ENCODE results near the gene ZIC5. TPM values are rescaled to one million over a fixed set of nuclear protein-coding genes. Genes with fewer than 3 reads are reported as not detected.

Gene ZIC5
- total RNA-seq, 1 experiment from 2014 or later = not detected

- Histone ChIP-seq H3K27me3 (ENCODE audit: low read length) (no peaks in the 10 kb centered on the region), H3K27ac (ENCODE audit: low read length) (no peak overlapping the region), H3K4me2 (ENCODE audit: low read depth, low read length, poor library complexity, severe bottlenecking) (no peak overlapping the region), H2AFZ (ENCODE audit: low read length) (no peak overlapping the region), H3K79me2 (ENCODE audit: low read length) (no peaks in the 10 kb centered on the region), H3K36me3 (ENCODE audit: insufficient read depth, low read length) (no peaks in the 10 kb centered on the region), H3K9me2 (replicated peaks; ENCODE audit: insufficient read depth, low read length) (no peaks in the 10 kb centered on the region), H3K9me3 (ENCODE audit: low read length) (no peaks in the 10 kb centered on the region), H3K4me3 (ENCODE audit: low read length) (no peak overlapping the region), H3K9ac (ENCODE audit: low read length) (no peak overlapping the region), H4K20me1 (ENCODE audit: insufficient read depth, low read depth, low read length) (no peaks in the 10 kb centered on the region), H3K4me1 (ENCODE audit: low read length) (peaks cover 17% of the 10 kb centered on the region)
- DNase-seq = no peak
Measured at GRCh38 chr13:99994638-99995020, 23.1 kb upstream of the ZIC5 start.

DNA sequence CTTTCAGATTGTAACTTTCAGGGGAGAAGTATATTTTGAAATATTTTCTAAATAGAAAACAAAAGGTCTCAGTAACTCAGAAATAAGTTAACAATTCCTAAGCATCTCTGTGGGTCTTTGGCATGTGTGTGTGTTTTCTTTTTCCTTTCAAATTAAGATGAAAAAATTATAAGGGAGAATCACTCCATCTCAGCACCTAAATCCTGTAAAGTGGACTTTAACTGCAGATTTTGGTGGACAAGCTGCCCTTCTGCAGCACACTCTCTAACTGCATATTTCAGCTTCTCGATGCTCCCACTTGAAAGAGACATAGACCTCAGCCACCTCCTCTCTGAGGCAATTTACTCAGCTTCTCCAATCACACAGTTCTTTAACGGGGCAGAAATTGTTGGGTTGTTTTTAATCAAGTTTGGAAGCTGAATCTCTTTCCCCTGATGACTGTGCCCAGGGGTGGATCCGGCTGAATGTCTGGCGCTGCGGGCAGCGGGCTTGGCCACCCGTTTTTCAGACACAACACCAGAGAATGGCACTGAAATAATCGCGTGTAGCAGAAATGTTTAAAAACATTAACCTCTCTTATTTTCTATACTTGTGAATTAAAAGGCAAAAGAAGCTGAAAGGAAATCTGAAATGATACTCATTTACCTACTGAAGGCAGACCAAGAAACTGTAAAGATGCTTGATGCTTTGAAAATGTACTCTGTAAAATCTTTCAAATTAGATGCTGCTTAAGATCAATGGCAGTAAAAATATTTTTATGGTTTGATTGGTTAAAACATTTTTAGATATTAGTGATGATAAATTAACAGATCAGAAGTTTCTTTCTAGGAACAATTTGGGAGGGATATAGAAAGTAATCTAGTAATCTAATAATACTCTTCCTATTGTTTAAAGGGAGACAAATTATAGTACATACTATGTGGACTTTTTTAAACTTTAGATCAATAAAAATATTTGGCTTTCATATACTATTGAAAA lies 22.4 kb upstream of the ZIC5 start:
- DNase-seq = no peak
- H2AFZ ChIP-seq (ENCODE audit: low read length) = peak overlapping the region; percentile 35; the same call in 1 of the 2 replicates

DNA sequence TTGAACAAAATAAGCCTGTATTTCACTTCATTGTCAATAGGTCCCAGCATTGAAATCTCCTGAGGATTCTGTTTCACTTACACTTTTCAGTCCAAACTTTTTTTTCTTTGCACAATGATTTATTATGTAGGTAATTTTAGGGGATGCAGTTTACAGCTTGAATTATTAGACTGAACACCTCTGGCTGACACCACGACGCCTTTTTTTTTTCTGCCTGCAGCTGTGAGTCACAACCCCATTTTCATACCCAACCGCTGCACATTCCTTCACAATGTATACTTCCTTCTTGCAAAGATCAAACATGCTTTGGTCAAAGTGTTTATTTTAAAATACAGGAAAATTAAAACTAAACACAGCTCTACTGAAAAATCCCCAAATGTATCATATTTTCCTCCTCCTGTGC lies 21.4 kb upstream of the ZIC5 start:
- Histone ChIP-seq H3K4me3 (ENCODE audit: low read length) (no peak overlapping the region), H3K9ac (ENCODE audit: low read length) (no peak overlapping the region), H3K36me3 (ENCODE audit: insufficient read depth, low read length) (no peaks in the 10 kb centered on the region), H3K4me1 (ENCODE audit: low read length) (peaks cover 17% of the 10 kb centered on the region), H3K9me3 (ENCODE audit: low read length) (no peaks in the 10 kb centered on the region), H3K4me2 (ENCODE audit: low read depth, low read length, poor library complexity, severe bottlenecking) (peak overlapping the region; percentile 33), H3K27ac (ENCODE audit: low read length) (no peak overlapping the region), H3K79me2 (ENCODE audit: low read length) (no peaks in the 10 kb centered on the region), H2AFZ (ENCODE audit: low read length) (no peak overlapping the region; the same call in 1 of the 2 replicates), H3K27me3 (ENCODE audit: low read length) (no peaks in the 10 kb centered on the region), H4K20me1 (ENCODE audit: insufficient read depth, low read depth, low read length) (no peaks in the 10 kb centered on the region), H3K9me2 (replicated peaks; ENCODE audit: insufficient read depth, low read length) (no peaks in the 10 kb centered on the region)
- DNase-seq = no peak

More for the DNA sequence above, 22.4 kb upstream of the ZIC5 start:
- no peaks in the 10 kb centered on the region for H3K36me3 ChIP-seq (ENCODE audit: insufficient read depth, low read length)
- no peak overlapping the region for H3K27ac ChIP-seq (ENCODE audit: low read length)
- H3K4me2 ChIP-seq (ENCODE audit: low read depth, low read length, poor library complexity, severe bottlenecking) = peak overlapping the region; percentile 33
- no peaks in the 10 kb centered on the region for H3K79me2 ChIP-seq (ENCODE audit: low read length)
- H3K27me3 ChIP-seq (ENCODE audit: low read length) = no peaks in the 10 kb centered on the region
- no peaks in the 10 kb centered on the region for H3K9me3 ChIP-seq (ENCODE audit: low read length)
- no peak overlapping the region for H3K9ac ChIP-seq (ENCODE audit: low read length)
- H3K4me3 ChIP-seq (ENCODE audit: low read length) = no peak overlapping the region
- H3K9me2 ChIP-seq (replicated peaks; ENCODE audit: insufficient read depth, low read length) = no peaks in the 10 kb centered on the region
- no peaks in the 10 kb centered on the region for H4K20me1 ChIP-seq (ENCODE audit: insufficient read depth, low read depth, low read length)
- H3K4me1 ChIP-seq (ENCODE audit: low read length) = peaks cover 17% of the 10 kb centered on the region

- no peak for DNase-seq
- Histone ChIP-seq H3K36me3 (ENCODE audit: insufficient read depth, low read length) (no peaks in the 10 kb centered on the region), H3K4me2 (ENCODE audit: low read depth, low read length, poor library complexity, severe bottlenecking) (peak overlapping the region; percentile 33), H4K20me1 (ENCODE audit: insufficient read depth, low read depth, low read length) (no peaks in the 10 kb centered on the region), H3K4me3 (ENCODE audit: low read length) (no peak overlapping the region), H3K9me2 (replicated peaks; ENCODE audit: insufficient read depth, low read length) (no peaks in the 10 kb centered on the region), H3K27ac (ENCODE audit: low read length) (no peak overlapping the region), H3K27me3 (ENCODE audit: low read length) (no peaks in the 10 kb centered on the region), H3K4me1 (ENCODE audit: low read length) (peaks cover 21% of the 10 kb centered on the region), H2AFZ (ENCODE audit: low read length) (no peak overlapping the region), H3K9ac (ENCODE audit: low read length) (no peak overlapping the region), H3K9me3 (ENCODE audit: low read length) (no peaks in the 10 kb centered on the region), H3K79me2 (ENCODE audit: low read length) (no peaks in the 10 kb centered on the region)
Measured at GRCh38 chr13:99991828-99992775, 20.5 kb upstream of the ZIC5 start.

DNA sequence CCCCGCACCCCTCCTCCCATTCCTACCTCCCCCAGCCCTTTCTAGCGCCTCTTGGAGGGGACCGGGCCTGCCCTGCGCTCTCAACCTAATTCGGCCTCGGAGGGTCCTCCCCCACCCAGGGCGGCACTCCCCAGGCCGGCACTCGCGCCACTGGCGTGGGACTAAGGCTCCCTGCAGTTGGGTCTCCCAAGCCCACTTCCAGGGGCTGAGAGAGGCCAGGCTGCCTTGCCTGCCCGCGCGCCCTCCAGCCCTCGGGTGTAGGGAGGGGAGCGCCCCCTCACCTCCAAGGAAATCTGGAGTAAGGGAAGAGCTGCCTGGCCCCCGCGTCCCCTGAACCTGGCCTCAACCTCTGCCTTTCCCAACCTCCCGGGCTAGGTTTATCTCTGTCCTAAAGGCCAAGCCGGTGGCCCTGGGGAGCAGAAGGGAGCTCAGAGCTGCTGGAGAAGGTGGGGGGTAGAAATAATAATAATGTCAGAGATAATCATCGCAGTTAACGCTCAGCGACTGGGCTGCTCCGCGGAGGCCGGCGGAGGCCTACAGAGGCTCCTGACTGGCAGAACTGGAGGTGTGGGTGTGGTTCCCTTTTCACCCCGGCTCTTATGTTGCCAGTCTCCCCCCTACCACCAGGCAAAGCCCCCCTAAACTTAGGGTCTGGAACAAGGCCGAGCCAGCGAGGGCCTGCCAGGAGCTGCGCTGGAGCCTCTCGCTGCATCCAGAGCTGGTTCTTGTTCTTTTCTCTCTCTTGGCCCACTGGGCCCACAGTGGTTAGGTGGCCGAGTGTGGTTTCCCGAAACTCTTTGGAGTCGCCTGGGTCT lies 19.7 kb upstream of the ZIC5 start:
- H2AFZ ChIP-seq (ENCODE audit: low read length) = no peak overlapping the region
- no peak for DNase-seq
- no peaks in the 10 kb centered on the region for H3K9me2 ChIP-seq (replicated peaks; ENCODE audit: insufficient read depth, low read length)
- H3K4me2 ChIP-seq (ENCODE audit: low read depth, low read length, poor library complexity, severe bottlenecking) = no peak overlapping the region
- H3K36me3 ChIP-seq (ENCODE audit: insufficient read depth, low read length) = no peaks in the 10 kb centered on the region
- H3K4me3 ChIP-seq (ENCODE audit: low read length) = no peak overlapping the region
- peaks cover 25% of the 10 kb centered on the region for H3K4me1 ChIP-seq (ENCODE audit: low read length)
- H3K27ac ChIP-seq (ENCODE audit: low read length) = no peak overlapping the region
- no peaks in the 10 kb centered on the region for H3K27me3 ChIP-seq (ENCODE audit: low read length)
- H3K9ac ChIP-seq (ENCODE audit: low read length) = no peak overlapping the region
- H3K9me3 ChIP-seq (ENCODE audit: low read length) = no peaks in the 10 kb centered on the region
- H4K20me1 ChIP-seq (ENCODE audit: insufficient read depth, low read depth, low read length) = no peaks in the 10 kb centered on the region
- H3K79me2 ChIP-seq (ENCODE audit: low read length) = no peaks in the 10 kb centered on the region

DNA sequence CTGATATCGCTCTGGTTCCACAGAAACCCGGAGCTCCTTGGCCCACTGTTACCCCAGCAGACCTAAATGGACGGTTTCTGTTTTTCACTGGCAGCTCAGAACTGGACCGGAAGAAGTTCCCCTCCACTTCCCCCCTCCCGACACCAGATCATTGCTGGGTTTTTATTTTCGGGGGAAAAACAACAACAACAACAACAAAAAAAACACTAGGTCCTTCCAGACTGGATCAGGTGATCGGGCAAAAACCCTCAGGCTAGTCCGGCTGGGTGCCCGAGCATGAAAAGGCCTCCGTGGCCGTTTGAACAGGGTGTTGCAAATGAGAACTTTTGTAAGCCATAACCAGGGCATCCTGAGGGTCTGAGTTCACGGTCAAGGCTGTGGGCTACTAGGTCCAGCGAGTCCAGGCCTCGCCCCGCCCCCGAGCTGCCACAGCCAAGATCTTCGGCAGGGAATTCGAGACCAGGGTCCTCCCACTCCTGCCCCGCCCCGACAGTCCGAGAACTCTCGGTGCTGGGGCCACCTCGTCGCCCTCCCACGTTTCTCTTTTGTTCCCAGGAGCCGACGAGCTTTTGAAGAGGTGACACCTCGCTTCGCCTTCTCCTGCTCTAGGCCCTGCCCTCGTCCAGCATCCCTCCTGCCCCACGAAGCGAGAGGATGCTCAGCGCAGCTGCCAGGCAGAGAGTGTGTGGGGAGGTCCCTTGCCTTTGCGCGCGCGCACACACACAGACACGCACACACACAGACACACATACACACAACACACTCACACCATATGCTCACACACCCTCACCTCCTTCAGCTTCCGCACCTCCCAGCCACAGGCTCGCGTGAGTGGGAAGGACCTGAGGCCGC lies 18.8 kb upstream of the ZIC5 start:
- H3K9me3 ChIP-seq (ENCODE audit: low read length) = no peaks in the 10 kb centered on the region
- no peak for DNase-seq

More for the DNA sequence above, 18.8 kb upstream of the ZIC5 start:
- H3K9me2 ChIP-seq (replicated peaks; ENCODE audit: insufficient read depth, low read length) = no peaks in the 10 kb centered on the region
- no peaks in the 10 kb centered on the region for H3K79me2 ChIP-seq (ENCODE audit: low read length)
- H3K27me3 ChIP-seq (ENCODE audit: low read length) = no peaks in the 10 kb centered on the region
- peaks cover 25% of the 10 kb centered on the region for H3K4me1 ChIP-seq (ENCODE audit: low read length)
- H2AFZ ChIP-seq (ENCODE audit: low read length) = no peak overlapping the region
- no peaks in the 10 kb centered on the region for H4K20me1 ChIP-seq (ENCODE audit: insufficient read depth, low read depth, low read length)
- H3K4me3 ChIP-seq (ENCODE audit: low read length) = no peak overlapping the region
- no peaks in the 10 kb centered on the region for H3K36me3 ChIP-seq (ENCODE audit: insufficient read depth, low read length)
- no peak overlapping the region for H3K9ac ChIP-seq (ENCODE audit: low read length)
- no peak overlapping the region for H3K27ac ChIP-seq (ENCODE audit: low read length)
- H3K4me2 ChIP-seq (ENCODE audit: low read depth, low read length, poor library complexity, severe bottlenecking) = no peak overlapping the region

Measured in Karpas-422 (cell line).